AG20443 (cell line): Measurements from ENCODE around the gene CIAO2A.

Experiments used
- DNase-seq: peaks from one replicate; pipeline ENCODE4 v3.0.0; 2012; ENCODE audit warnings: low spot score, mixed read lengths

The CIAO2A gene

DNA sequence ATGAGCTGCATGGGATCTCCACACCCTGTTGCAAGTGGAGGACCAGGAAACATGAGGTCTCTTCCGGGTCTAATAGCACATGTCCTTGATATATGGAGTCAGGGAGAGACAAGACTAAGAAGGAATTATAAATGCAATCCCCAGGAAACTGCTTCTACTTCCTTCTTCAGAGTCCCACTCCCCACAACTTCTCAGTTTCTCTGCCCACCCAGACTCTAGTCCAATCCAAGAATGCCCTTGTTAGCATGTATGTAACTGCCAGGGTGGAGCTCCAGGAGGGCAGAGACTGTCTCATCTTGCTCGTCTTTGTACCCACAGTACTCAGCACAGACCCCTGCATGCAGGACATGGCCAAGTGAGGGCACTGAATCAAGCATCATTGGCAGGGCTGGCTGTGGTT, 55.7 kb downstream of the CIAO2A start:
- no peak for DNase-seq

- DNase-seq = no peak
Observed at GRCh38 chr15:64037116-64037515, 56.5 kb downstream of the CIAO2A start.

GRCh38 chr15:64035525-64035924, 58.1 kb downstream of the CIAO2A start:
- DNase-seq = no peak

DNA sequence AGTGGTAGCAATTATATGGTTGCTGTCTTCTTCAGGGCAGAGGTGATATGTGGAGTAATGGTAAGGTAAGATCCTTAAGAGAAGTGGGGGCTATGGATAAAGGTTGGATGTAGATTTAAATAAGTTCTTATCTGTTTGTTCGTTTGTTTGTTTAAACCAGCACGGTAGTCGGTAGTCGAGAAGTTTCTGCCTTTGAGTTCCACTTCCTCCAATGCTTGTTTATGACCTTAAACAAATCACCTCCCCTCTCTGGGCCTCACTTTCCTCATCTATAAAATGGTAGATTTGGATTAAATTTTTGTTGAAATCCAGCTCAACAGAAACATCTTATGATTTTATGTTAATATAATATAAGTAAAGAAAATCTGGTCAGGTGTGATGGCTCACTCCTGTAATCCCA, 59.1 kb downstream of the CIAO2A start:
- DNase-seq = no peak

DNA sequence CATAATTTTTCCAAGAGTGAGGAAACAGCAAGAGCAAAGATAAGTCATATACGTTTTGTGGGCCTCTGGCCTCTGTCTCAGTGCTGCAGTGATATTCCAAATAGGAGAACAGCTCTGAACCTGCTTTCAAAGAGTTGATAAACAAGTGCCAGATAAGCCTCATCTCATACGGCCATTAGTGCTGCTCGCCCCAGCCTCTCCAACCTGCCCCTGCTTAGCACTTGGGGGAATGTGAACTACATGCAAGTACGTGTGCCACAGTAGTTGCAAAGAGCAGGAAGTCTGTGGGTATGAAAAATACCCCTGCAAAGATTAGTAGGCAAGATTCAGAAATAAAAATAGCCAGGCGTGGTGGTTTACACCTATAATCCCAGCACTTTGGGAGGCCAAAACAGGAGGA, 61.3 kb downstream of the CIAO2A start:
- DNase-seq = no peak

DNA sequence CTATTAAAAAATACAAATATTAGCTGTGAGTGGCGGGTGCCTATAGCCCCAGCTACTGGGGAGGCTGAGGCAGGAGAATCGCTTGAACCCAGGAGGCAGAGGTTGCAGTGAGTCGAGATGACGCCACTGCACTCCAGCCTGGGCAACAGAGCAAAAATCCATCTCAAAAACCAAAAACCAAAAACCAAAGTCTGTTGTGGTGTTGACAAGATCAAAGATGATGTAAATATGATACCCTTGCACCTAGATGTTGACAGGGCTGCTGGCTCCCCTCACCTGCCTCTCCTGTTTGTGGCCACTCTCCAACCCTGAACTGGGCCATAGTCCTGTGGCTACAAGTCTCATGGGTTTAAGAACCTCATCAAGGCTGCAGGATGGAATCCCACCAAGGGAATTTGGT, 63.5 kb downstream of the CIAO2A start:
- no peak for DNase-seq

GRCh38 chr15:64029633-64030032, 64.0 kb downstream of the CIAO2A start:
- DNase-seq = no peak

DNA sequence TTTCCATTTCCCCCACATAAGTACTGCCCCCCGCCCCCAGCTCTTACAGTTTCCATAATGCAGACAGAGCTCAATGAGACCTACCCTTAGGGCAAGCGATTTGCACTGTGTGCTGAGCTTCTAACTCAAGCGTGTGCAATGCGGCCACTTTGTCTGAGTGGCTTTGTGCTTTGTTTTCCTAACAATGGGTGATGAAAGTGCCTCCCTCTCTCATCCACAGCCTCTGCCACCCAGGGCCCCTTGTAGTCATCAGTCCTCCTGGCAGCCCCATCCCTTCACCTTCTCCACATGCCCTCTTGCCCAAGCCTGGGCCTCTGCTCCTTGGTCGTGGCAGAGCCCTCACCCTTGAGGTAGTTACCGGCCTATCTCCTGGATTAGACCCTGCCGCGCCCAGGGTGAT, 64.5 kb downstream of the CIAO2A start:
- no peak for DNase-seq

GRCh38 chr15:64026591-64026990, 67.0 kb downstream of the CIAO2A start:
- no peak for DNase-seq

DNA sequence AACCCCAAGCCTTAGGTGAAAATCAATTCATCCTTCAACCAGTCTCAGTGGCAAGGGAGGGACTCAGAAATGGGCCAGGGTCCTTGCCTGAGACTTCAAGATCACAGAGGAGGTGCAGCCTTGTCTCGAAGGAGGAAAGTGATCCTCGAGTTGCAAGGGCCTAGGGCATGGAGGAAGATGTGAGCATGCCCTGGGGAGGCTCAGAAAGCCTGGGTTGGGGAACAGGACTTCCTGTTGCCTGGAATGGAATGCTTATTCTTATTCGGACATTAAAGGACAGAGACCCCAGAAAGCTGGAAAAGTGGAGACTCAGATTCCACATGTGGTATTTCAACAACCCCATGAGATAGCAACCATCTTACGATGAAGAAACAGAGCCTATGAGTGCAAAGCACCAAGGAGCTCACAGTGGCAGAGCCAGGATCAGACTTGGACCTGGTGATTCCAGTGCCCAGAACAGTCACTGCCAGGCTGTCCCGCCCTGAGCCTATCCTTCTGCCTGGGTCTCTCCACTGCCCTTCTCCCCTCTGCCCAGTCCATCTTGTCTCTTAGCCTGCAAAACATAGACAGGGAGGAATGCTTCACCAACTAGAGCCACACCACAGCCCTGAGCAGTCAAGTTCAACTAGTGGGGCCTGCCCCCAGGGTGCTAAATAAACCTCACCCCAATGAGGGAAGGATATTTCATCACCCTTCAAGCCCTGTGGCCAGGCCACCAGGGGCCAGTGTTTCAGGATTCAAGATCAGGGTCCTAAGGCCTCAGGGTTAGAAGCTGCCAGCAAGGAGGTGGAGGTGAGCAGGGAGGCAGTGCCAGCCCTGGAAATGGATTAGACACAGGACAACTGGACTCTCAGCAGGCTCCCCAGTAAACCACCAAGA, 69.2 kb downstream of the CIAO2A start:
- no peak for DNase-seq

DNA sequence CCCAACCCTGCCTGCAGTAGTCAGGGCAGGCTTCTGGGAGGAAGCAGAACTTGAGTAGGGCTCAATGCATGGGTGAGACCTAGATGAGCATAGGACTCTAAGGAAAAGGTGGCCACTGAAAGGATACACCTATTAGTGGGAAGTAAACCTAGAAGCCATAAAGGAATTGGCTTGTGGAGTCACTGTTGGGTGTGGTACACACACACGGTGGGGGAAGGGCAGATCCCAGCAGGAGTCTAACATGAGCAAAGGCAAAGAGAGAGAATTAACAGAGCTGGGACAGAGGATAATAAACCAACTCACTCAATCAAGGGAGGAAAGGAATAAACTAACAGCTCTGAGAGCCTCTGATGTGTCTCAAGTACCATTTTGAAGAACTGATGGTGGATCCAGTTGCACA, 70.4 kb downstream of the CIAO2A start:
- DNase-seq = no peak

GRCh38 chr15:64022571-64022970, 71.1 kb downstream of the CIAO2A start:
- no peak for DNase-seq
